GM23338 (cell line): Measurements from ENCODE around the gene CPXM1. TPM values are rescaled to one million over a fixed set of nuclear protein-coding genes. Genes with fewer than 3 reads are reported as not detected.

Source experiments
- ATAC-seq: fragments of 200-7000 bp; cut with Tn5 transposase; 3 replicates; pipeline ENCODE4 v1.9.1; 2020
- DNase-seq: peaks from one replicate; pipeline ENCODE4 v3.0.0-alpha.2; 2015; ENCODE audit warnings: low spot score
- H2AFZ ChIP-seq: fragments of 200-600 bp; sonication (generic); 2 replicates; pipeline ENCODE4 v1.8.0; 2016; ENCODE audit warnings: antibody characterized with exemption, mild to moderate bottlenecking, moderate library complexity
- H3F3A ChIP-seq: fragments of 200-600 bp; sonication (generic); replicated peaks from 2 replicates; pipeline ENCODE4 v1.8.0; 2017; ENCODE audit warnings: antibody characterized with exemption, mixed run types, low read depth
- H3K27ac ChIP-seq: fragments of 200-600 bp; sonication (generic); 2 replicates; pipeline ENCODE4 v1.6.1; 2016; ENCODE audit warnings: low read depth
- H3K27me3 ChIP-seq: fragments of 200-600 bp; sonication (generic); 2 replicates; pipeline ENCODE4 v1.8.0; 2016; ENCODE audit warnings: mild to moderate bottlenecking, mixed run types, moderate library complexity; ENCODE audit not compliant: insufficient read depth
- H3K36me3 ChIP-seq: fragments of 200-600 bp; sonication (generic); 2 replicates; pipeline ENCODE4 v1.8.0; 2016; ENCODE audit warnings: mild to moderate bottlenecking; ENCODE audit not compliant: insufficient read depth
- H3K4me1 ChIP-seq: fragments of 200-600 bp; sonication (generic); 2 replicates; pipeline ENCODE4 v1.8.0; 2016; ENCODE audit warnings: mild to moderate bottlenecking, moderate library complexity; ENCODE audit not compliant: insufficient read depth
- H3K4me2 ChIP-seq: fragments of 200-600 bp; sonication (generic); 2 replicates; pipeline ENCODE4 v1.7.1; 2017; ENCODE audit warnings: mixed run types
- H3K4me3 ChIP-seq: fragments of 200-600 bp; sonication (generic); 2 replicates; pipeline ENCODE4 v1.6.1; 2016; ENCODE audit warnings: mixed run types
- H3K79me2 ChIP-seq: fragments of 200-600 bp; sonication (generic); replicated peaks from 2 replicates; pipeline ENCODE4 v1.8.0; 2017; ENCODE audit warnings: mild to moderate bottlenecking; ENCODE audit not compliant: insufficient read depth
- H3K9me2 ChIP-seq: fragments of 200-600 bp; sonication (generic); 2 replicates; pipeline ENCODE4 v1.8.0; 2017; ENCODE audit not compliant: insufficient read depth
- H4K20me1 ChIP-seq: fragments of 200-600 bp; sonication (generic); replicated peaks from 2 replicates; pipeline ENCODE4 v1.8.0; 2017; ENCODE audit warnings: mild to moderate bottlenecking; ENCODE audit not compliant: insufficient read depth
- H3K27ac Mint-ChIP-seq: 2 replicates; pipeline ENCODE4 v1.8.0; 2020; ENCODE audit warnings: inconsistent platforms, mild to moderate bottlenecking, moderate library complexity, mixed read lengths
- H3K27me3 Mint-ChIP-seq: 3 replicates; pipeline ENCODE4 v1.8.0; 2022; ENCODE audit warnings: low read depth, mild to moderate bottlenecking, moderate library complexity, mixed read lengths, inconsistent platforms; ENCODE audit not compliant: insufficient read depth, poor library complexity
- H3K36me3 Mint-ChIP-seq: 3 replicates; pipeline ENCODE4 v1.8.0; 2021; ENCODE audit warnings: low read depth, mild to moderate bottlenecking, inconsistent platforms, moderate library complexity, mixed read lengths
- H3K4me1 Mint-ChIP-seq: 3 replicates; pipeline ENCODE4 v1.8.0; 2020; ENCODE audit warnings: mild to moderate bottlenecking, inconsistent platforms, mixed read lengths
- H3K4me3 Mint-ChIP-seq: 3 replicates; pipeline ENCODE4 v1.8.0; 2021; ENCODE audit warnings: moderate library complexity, mild to moderate bottlenecking, inconsistent platforms, mixed read lengths
- H3K9me3 Mint-ChIP-seq: 3 replicates; pipeline ENCODE4 v1.8.0; 2020; ENCODE audit warnings: moderate library complexity, mild to moderate bottlenecking, inconsistent platforms, mixed read lengths
- CREB1 ChIP-seq: fragments of 250-450 bp; sonication (Bioruptor Pico); IDR thresholded peaks from 2 replicates; pipeline ENCODE4 v1.5.0; 2020; ENCODE audit warnings: low read depth, mild to moderate bottlenecking, moderate library complexity
- EZH2 ChIP-seq: fragments of 200-600 bp; sonication (generic); IDR thresholded peaks from one replicate; pipeline ENCODE4 v1.8.0; 2017; ENCODE audit warnings: antibody characterized with exemption, mild to moderate bottlenecking, low read depth; ENCODE audit not compliant: unreplicated experiment
- EZH2phosphoT487 ChIP-seq: fragments of 200-600 bp; sonication (generic); IDR thresholded peaks from one replicate; pipeline ENCODE4 v1.8.1; 2018; ENCODE audit warnings: antibody characterized with exemption; ENCODE audit not compliant: unreplicated experiment
- JUNB ChIP-seq: IDR thresholded peaks from one replicate; pipeline ENCODE4 v1.6.1; 2016; ENCODE audit warnings: antibody characterized with exemption; ENCODE audit not compliant: unreplicated experiment
- NANOG ChIP-seq: IDR thresholded peaks from 2 replicates; pipeline ENCODE4 v1.6.1; 2016; ENCODE audit warnings: antibody characterized with exemption, borderline replicate concordance
- POLR2AphosphoS5 ChIP-seq: IDR thresholded peaks from 2 replicates; pipeline ENCODE4 v1.6.1; 2016; ENCODE audit warnings: antibody characterized with exemption, low read depth
- STAT1 ChIP-seq: IDR thresholded peaks from one replicate; pipeline ENCODE4 v1.6.1; 2016; ENCODE audit warnings: antibody characterized with exemption; ENCODE audit not compliant: unreplicated experiment
- ZNF114 ChIP-seq: fragments of 250-450 bp; sonication (Bioruptor Pico); IDR thresholded peaks from 2 replicates; pipeline ENCODE4 v1.5.0; 2020; ENCODE audit warnings: mild to moderate bottlenecking, moderate library complexity
- ZNF331 ChIP-seq: fragments of 250-450 bp; sonication (Bioruptor Pico); IDR thresholded peaks from 2 replicates; pipeline ENCODE4 v1.5.0; 2020; ENCODE audit warnings: low read depth, mild to moderate bottlenecking, moderate library complexity
- polyA plus RNA-seq: library from polyadenylated mRNA; unstranded; fragments of >200 nt; fragmentation: Nextera tagmentation; extraction: Ambion mirVana; gene quantifications from 2 replicates; pipeline ENCODE4 v1.2.1, GENCODE V29; 2016
- total RNA-seq: library from RNA; depleted of rRNA; stranded (reverse); fragments of >200 nt; shearing (Covaris generic); gene quantifications from 2 replicates; pipeline ENCODE4 v1.2.3, GENCODE V29; 2014
- TF ChIP-seq, protein P1 (sequence below), 2 experiments: fragments of 200-600 bp in 1 of 2; sonication (generic) in 1 of 2; conservative IDR thresholded peaks; 2 replicates each; pipeline versions ENCODE4 v1.5.1 to v1.6.1; 2016 to 2017; ENCODE audit warnings: antibody characterized with exemption in 2 of 2, low read depth in 2 of 2, mild to moderate bottlenecking in 2 of 2, moderate library complexity in 1 of 2
- TF ChIP-seq, protein P2 (sequence below): fragments of 250-450 bp; sonication (Bioruptor Pico); IDR thresholded peaks from 2 replicates; pipeline ENCODE4 v1.5.0; 2020; ENCODE audit warnings: mild to moderate bottlenecking, moderate library complexity

Gene CPXM1
- total and polyA plus RNA-seq, 2 experiments from 2014 or later, result 17.0 to 29.3 TPM

DNA sequence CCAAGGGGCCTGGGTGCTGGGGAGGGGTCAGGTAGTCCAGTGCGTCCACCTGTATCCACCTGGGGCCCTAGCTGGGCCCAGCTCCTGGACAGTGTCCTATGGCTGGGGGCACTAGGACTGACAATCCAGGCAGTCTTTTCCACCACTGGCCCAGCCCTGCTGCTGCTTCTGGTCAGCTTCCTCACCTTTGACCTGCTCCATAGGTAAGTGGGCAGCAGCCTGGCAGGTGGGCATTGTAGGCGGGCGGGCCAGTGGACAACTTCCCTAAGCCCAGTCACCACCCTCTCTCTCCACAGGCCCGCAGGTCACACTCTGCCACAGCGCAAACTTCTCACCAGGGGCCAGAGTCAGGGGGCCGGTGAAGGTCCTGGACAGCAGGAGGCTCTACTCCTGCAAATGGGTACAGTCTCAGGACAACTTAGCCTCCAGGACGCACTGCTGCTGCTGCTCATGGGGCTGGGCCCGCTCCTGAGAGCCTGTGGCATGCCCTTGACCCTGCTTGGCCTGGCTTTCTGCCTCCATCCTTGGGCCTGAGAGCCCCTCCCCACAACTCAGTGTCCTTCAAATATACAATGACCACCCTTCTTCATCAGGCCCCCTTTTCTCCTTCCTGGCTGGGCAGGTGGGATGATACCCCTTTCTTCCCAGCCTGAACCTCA lies 14.9 kb upstream of the CPXM1 start:
- peaks cover 7% of the 10 kb centered on the region for H3K4me1 Mint-ChIP-seq
- H3K27ac ChIP-seq, result no peak overlapping the region
- no peaks in the 10 kb centered on the region for H3K9me2 ChIP-seq
- peaks cover 20% of the 10 kb centered on the region for H3K27me3 Mint-ChIP-seq
- no peak for TF ChIP-seq JUNB
- TF ChIP-seq, protein P1, sequence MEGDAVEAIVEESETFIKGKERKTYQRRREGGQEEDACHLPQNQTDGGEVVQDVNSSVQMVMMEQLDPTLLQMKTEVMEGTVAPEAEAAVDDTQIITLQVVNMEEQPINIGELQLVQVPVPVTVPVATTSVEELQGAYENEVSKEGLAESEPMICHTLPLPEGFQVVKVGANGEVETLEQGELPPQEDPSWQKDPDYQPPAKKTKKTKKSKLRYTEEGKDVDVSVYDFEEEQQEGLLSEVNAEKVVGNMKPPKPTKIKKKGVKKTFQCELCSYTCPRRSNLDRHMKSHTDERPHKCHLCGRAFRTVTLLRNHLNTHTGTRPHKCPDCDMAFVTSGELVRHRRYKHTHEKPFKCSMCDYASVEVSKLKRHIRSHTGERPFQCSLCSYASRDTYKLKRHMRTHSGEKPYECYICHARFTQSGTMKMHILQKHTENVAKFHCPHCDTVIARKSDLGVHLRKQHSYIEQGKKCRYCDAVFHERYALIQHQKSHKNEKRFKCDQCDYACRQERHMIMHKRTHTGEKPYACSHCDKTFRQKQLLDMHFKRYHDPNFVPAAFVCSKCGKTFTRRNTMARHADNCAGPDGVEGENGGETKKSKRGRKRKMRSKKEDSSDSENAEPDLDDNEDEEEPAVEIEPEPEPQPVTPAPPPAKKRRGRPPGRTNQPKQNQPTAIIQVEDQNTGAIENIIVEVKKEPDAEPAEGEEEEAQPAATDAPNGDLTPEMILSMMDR (conservative IDR thresholded peaks at IDR 0.05; ENCODE audit: low read depth in 2 of 2), result no peak
- TF ChIP-seq EZH2phosphoT487, result no peak
- TF ChIP-seq POLR2AphosphoS5, result no peak
- TF ChIP-seq, protein P2, sequence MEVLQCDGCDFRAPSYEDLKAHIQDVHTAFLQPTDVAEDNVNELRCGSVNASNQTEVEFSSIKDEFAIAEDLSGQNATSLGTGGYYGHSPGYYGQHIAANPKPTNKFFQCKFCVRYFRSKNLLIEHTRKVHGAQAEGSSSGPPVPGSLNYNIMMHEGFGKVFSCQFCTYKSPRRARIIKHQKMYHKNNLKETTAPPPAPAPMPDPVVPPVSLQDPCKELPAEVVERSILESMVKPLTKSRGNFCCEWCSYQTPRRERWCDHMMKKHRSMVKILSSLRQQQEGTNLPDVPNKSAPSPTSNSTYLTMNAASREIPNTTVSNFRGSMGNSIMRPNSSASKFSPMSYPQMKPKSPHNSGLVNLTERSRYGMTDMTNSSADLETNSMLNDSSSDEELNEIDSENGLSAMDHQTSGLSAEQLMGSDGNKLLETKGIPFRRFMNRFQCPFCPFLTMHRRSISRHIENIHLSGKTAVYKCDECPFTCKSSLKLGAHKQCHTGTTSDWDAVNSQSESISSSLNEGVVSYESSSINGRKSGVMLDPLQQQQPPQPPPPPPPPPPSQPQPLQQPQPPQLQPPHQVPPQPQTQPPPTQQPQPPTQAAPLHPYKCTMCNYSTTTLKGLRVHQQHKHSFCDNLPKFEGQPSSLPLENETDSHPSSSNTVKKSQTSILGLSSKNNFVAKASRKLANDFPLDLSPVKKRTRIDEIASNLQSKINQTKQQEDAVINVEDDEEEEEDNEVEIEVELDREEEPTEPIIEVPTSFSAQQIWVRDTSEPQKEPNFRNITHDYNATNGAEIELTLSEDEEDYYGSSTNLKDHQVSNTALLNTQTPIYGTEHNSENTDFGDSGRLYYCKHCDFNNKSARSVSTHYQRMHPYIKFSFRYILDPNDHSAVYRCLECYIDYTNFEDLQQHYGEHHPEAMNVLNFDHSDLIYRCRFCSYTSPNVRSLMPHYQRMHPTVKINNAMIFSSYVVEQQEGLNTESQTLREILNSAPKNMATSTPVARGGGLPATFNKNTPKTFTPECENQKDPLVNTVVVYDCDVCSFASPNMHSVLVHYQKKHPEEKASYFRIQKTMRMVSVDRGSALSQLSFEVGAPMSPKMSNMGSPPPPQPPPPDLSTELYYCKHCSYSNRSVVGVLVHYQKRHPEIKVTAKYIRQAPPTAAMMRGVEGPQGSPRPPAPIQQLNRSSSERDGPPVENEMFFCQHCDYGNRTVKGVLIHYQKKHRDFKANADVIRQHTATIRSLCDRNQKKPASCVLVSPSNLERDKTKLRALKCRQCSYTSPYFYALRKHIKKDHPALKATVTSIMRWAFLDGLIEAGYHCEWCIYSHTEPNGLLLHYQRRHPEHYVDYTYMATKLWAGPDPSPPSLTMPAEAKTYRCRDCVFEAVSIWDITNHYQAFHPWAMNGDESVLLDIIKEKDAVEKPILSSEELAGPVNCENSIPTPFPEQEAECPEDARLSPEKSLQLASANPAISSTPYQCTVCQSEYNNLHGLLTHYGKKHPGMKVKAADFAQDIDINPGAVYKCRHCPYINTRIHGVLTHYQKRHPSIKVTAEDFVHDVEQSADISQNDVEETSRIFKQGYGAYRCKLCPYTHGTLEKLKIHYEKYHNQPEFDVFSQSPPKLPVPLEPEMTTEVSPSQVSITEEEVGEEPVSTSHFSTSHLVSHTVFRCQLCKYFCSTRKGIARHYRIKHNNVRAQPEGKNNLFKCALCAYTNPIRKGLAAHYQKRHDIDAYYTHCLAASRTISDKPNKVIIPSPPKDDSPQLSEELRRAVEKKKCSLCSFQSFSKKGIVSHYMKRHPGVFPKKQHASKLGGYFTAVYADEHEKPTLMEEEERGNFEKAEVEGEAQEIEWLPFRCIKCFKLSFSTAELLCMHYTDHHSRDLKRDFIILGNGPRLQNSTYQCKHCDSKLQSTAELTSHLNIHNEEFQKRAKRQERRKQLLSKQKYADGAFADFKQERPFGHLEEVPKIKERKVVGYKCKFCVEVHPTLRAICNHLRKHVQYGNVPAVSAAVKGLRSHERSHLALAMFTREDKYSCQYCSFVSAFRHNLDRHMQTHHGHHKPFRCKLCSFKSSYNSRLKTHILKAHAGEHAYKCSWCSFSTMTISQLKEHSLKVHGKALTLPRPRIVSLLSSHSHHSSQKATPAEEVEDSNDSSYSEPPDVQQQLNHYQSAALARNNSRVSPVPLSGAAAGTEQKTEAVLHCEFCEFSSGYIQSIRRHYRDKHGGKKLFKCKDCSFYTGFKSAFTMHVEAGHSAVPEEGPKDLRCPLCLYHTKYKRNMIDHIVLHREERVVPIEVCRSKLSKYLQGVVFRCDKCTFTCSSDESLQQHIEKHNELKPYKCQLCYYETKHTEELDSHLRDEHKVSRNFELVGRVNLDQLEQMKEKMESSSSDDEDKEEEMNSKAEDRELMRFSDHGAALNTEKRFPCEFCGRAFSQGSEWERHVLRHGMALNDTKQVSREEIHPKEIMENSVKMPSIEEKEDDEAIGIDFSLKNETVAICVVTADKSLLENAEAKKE (CRISPR knock-in tag), result no peak
- no peak for TF ChIP-seq ZNF114 (CRISPR knock-in tag)
- no peak for TF ChIP-seq STAT1
- TF ChIP-seq CREB1 (CRISPR knock-in tag), result no peak
- TF ChIP-seq NANOG, result no peak
- no peak for TF ChIP-seq EZH2
- no peak for TF ChIP-seq ZNF331 (CRISPR knock-in tag)
- no peak overlapping the region for H3K4me3 ChIP-seq
- peaks cover 9% of the 10 kb centered on the region for H3K9me3 Mint-ChIP-seq
- H3K27me3 ChIP-seq, result peaks cover 56% of the 10 kb centered on the region
- 0 out of 2 replicates have a peak, but pooled peaks cover 2% of the 10 kb centered on the region for H3K4me1 ChIP-seq
- no peak overlapping the region for H3K4me2 ChIP-seq
- H2AFZ ChIP-seq, result no peak overlapping the region
- H3K79me2 ChIP-seq, result no peaks in the 10 kb centered on the region
- H4K20me1 ChIP-seq, result no peaks in the 10 kb centered on the region
- H3K27ac Mint-ChIP-seq, result no peak overlapping the region
- H3K36me3 Mint-ChIP-seq, result peaks cover 3% of the 10 kb centered on the region; the same call in 1 of the 3 replicates
- no peak for DNase-seq
- H3K4me3 Mint-ChIP-seq, result no peak overlapping the region
- no peak for ATAC-seq
- H3K36me3 ChIP-seq, result no peaks in the 10 kb centered on the region
- no peaks in the 10 kb centered on the region for H3F3A ChIP-seq
